SJSA1 (cell line): ENCODE results near the gene ELFN1. TPM values are rescaled to one million over a fixed set of nuclear protein-coding genes. Genes with fewer than 3 reads are reported as not detected.

Experiments used
- DNase-seq, 2 experiments: peaks; one replicate each; pipeline ENCODE4 v3.0.0-alpha.2; 2015 to 2020; ENCODE audit warnings: low spot score in 2 of 2, low read depth in 1 of 2
- H3K27ac ChIP-seq: fragments of 250-450 bp; sonication (Bioruptor Pico); 2 replicates; pipeline ENCODE4 v1.5.1; 2020; ENCODE audit warnings: mild to moderate bottlenecking, moderate library complexity
- H3K27me3 ChIP-seq: fragments of 250-450 bp; sonication (Bioruptor Pico); replicated peaks from 2 replicates; pipeline ENCODE4 v1.5.1; 2020; ENCODE audit warnings: mild to moderate bottlenecking, moderate library complexity
- H3K36me3 ChIP-seq: fragments of 250-450 bp; sonication (Bioruptor Pico); 2 replicates; pipeline ENCODE4 v1.5.1; 2020; ENCODE audit warnings: mild to moderate bottlenecking
- H3K4me1 ChIP-seq: fragments of 250-450 bp; sonication (Bioruptor Pico); replicated peaks from 2 replicates; pipeline ENCODE4 v1.6.1; 2021; ENCODE audit warnings: mild to moderate bottlenecking
- H3K4me3 ChIP-seq: fragments of 250-450 bp; sonication (Bioruptor Pico); 2 replicates; pipeline ENCODE4 v1.5.1; 2020; ENCODE audit warnings: mild to moderate bottlenecking
- H3K9me3 ChIP-seq: fragments of 250-450 bp; sonication (Bioruptor Pico); replicated peaks from 2 replicates; pipeline ENCODE4 v1.5.1; 2020; ENCODE audit warnings: mild to moderate bottlenecking
- total RNA-seq: library from RNA; depleted of rRNA; stranded (reverse); fragments of >200 nt; shearing (Covaris generic); gene quantifications from 2 replicates; pipeline ENCODE4 v1.2.3, GENCODE V29; 2014; rRNA removed

ELFN1 gene
- total RNA-seq, result not detected in 2 replicates

GRCh38 chr7:1669954-1670893, at the start of gene ELFN1:
TSS of gene ELFN1 (plus strand) at chr7:1670277. CDS start at chr7:1744597, 74,320 bp downstream.
- DNase-seq, result peak in 1 of 2 experiments; percentile 38
- no peak within 1 kb of the TSS for H3K27ac ChIP-seq
- peaks cover 15% of the 10 kb centered on the region for H3K4me1 ChIP-seq
- peaks cover 51% of the 10 kb centered on the region for H3K27me3 ChIP-seq
- no peak within 1 kb of the TSS for H3K4me3 ChIP-seq
- H3K9me3 ChIP-seq, result no peaks in the 10 kb centered on the region
- no peaks in the 10 kb centered on the region for H3K36me3 ChIP-seq

GRCh38 chr7:1620835-1621234, 49.2 kb upstream of the ELFN1 start:
- Histone ChIP-seq H3K4me3 (no peak overlapping the region), H3K4me1 (no peaks in the 10 kb centered on the region), H3K9me3 (no peaks in the 10 kb centered on the region), H3K27me3 (0 out of 2 replicates have a peak, but pooled peaks cover 7% of the 10 kb centered on the region), H3K27ac (no peak overlapping the region), H3K36me3 (no peaks in the 10 kb centered on the region)
- no peak for DNase-seq

- Histone ChIP-seq H3K4me3 (no peak overlapping the region), H3K36me3 (no peaks in the 10 kb centered on the region), H3K27ac (no peak overlapping the region), H3K4me1 (no peaks in the 10 kb centered on the region), H3K9me3 (0 out of 2 replicates have a peak, but pooled peaks cover 1% of the 10 kb centered on the region), H3K27me3 (0 out of 2 replicates have a peak, but pooled peaks cover 7% of the 10 kb centered on the region)
- DNase-seq, result no peak
These were observed 48.4 kb upstream of the ELFN1 start for GRCh38 chr7:1621718-1622117.

DNA sequence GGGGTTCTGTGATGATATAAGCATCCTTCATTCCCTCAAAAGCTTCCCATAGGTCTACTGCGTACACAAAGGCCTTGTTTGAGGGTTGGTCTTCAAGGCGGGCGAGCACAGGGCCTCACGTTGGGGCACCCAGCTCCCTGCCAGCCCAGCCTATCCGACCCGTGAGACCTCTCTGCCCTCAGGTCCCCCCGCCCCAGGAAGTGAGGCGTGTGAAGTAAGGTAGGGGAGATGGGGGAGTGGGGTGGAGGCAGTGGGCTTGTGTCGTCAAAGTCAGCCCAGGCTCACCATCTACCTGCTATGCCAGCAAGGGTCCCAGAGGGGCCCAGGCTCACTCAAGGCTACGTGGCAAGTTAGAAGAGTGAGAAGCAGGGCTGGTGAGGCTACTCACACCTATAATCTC, 47.6 kb upstream of the ELFN1 start:
- Histone ChIP-seq H3K4me1 (no peaks in the 10 kb centered on the region), H3K36me3 (no peaks in the 10 kb centered on the region), H3K27me3 (0 out of 2 replicates have a peak, but pooled peaks cover 7% of the 10 kb centered on the region), H3K4me3 (no peak overlapping the region), H3K27ac (no peak overlapping the region), H3K9me3 (0 out of 2 replicates have a peak, but pooled peaks cover 2% of the 10 kb centered on the region)
- no peak for DNase-seq

DNA sequence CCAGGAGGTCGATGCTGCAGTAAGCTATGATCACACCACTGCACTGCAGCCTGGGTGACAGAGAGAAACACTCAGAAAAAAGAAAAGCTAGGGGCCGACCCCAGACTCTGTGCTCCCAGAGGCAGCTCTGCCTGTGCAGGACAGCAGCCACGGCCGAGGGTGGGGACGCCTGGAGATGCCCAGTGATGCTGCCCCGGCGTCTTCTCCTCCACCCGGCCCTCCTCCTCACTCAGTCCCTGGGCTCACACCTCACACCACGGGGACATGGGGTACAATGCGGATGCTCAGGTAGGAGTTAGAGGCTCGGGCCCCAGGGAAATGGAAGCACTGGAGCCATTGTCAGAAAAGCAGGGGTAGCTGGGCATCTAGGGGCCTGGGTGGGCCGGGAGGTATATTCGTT, 46.3 kb upstream of the ELFN1 start:
- Histone ChIP-seq H3K27ac (no peak overlapping the region), H3K27me3 (0 out of 2 replicates have a peak, but pooled peaks cover 7% of the 10 kb centered on the region), H3K36me3 (no peaks in the 10 kb centered on the region), H3K9me3 (0 out of 2 replicates have a peak, but pooled peaks cover 2% of the 10 kb centered on the region), H3K4me1 (no peaks in the 10 kb centered on the region), H3K4me3 (no peak overlapping the region)
- DNase-seq, result no peak

DNA sequence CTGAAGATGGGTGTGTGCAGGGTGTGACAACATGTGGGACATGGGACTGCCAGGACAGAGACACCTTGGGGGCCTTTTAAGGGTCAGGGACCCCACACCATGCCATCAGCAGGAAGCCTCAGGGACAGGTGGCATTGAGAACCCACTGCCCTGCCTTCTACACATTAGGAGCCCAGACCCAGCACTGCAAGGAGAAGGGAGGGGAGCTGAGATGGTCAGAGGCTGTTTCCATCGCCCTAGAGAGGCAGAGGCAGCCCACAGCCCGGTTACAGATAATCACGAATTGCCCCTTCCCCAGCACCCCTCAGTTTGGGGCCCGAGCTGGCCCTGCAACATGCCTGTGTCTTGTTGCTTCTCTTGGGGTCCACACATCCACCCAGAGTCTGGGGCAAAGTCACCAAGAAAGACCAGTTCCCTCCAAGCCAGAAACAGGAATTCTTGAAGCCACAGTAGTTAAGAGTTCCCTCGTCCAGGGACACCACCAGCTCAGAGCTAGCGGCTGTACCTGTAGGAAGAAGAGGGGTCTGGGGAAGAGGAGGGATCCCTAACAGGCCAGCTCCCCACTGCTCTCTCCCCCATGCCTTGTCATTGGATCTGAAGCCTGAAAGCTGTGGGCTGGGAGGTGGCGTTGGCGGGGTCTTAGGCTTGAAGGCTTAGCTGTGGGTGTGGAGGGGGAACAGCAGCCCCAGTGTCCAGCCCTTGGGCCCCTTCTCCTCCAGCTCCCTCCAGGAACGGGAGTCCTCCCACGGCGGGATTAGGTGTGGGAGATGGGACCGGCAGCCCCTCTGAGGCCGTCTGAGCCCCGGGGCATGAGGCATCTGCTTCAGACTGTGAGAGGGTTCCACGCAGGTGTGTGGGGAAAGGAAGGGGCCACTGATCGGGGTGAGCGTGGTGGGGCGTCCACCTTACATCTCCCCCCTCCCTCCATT, 44.8 kb upstream of the ELFN1 start:
- Histone ChIP-seq H3K4me1 (no peaks in the 10 kb centered on the region), H3K27me3 (peaks cover 7% of the 10 kb centered on the region; the same call in 1 of the 2 replicates), H3K4me3 (no peak overlapping the region), H3K9me3 (peaks cover 2% of the 10 kb centered on the region; the same call in 1 of the 2 replicates), H3K27ac (no peak overlapping the region), H3K36me3 (no peaks in the 10 kb centered on the region)
- no peak for DNase-seq

- no peaks in the 10 kb centered on the region for H3K4me1 ChIP-seq
- H3K27me3 ChIP-seq, result no peaks in the 10 kb centered on the region; the same call in 1 of the 2 replicates
- peaks cover 2% of the 10 kb centered on the region; the same call in 1 of the 2 replicates for H3K9me3 ChIP-seq
- H3K36me3 ChIP-seq, result no peaks in the 10 kb centered on the region
- H3K4me3 ChIP-seq, result no peak overlapping the region
- no peak overlapping the region for H3K27ac ChIP-seq
- DNase-seq, result no peak
These were observed 43.3 kb upstream of the ELFN1 start for GRCh38 chr7:1626769-1627168.

- no peaks in the 10 kb centered on the region for H3K36me3 ChIP-seq
- no peaks in the 10 kb centered on the region; the same call in 1 of the 2 replicates for H3K27me3 ChIP-seq
- no peak overlapping the region for H3K4me3 ChIP-seq
- H3K27ac ChIP-seq, result no peak overlapping the region
- peaks cover 2% of the 10 kb centered on the region; the same call in 1 of the 2 replicates for H3K9me3 ChIP-seq
- no peaks in the 10 kb centered on the region for H3K4me1 ChIP-seq
- DNase-seq, result no peak
These were observed 39.3 kb upstream of the ELFN1 start for GRCh38 chr7:1630700-1631336.

- no peak overlapping the region for H3K27ac ChIP-seq
These were observed 38.4 kb upstream of the ELFN1 start for GRCh38 chr7:1631678-1632077.

GRCh38 chr7:1632506-1632905, 37.6 kb upstream of the ELFN1 start:
- Histone ChIP-seq H3K4me3 (no peak overlapping the region), H3K9me3 (no peaks in the 10 kb centered on the region; the same call in 1 of the 2 replicates), H3K4me1 (no peaks in the 10 kb centered on the region), H3K27me3 (no peaks in the 10 kb centered on the region; the same call in 1 of the 2 replicates), H3K36me3 (no peaks in the 10 kb centered on the region), H3K27ac (no peak overlapping the region)
- no peak for DNase-seq

More at GRCh38 chr7:1631678-1632077, 38.4 kb upstream of the ELFN1 start:
- Histone ChIP-seq H3K36me3 (no peaks in the 10 kb centered on the region), H3K9me3 (peaks cover 2% of the 10 kb centered on the region; the same call in 1 of the 2 replicates), H3K4me1 (no peaks in the 10 kb centered on the region), H3K27me3 (no peaks in the 10 kb centered on the region; the same call in 1 of the 2 replicates), H3K4me3 (no peak overlapping the region)
- DNase-seq, result no peak

DNA sequence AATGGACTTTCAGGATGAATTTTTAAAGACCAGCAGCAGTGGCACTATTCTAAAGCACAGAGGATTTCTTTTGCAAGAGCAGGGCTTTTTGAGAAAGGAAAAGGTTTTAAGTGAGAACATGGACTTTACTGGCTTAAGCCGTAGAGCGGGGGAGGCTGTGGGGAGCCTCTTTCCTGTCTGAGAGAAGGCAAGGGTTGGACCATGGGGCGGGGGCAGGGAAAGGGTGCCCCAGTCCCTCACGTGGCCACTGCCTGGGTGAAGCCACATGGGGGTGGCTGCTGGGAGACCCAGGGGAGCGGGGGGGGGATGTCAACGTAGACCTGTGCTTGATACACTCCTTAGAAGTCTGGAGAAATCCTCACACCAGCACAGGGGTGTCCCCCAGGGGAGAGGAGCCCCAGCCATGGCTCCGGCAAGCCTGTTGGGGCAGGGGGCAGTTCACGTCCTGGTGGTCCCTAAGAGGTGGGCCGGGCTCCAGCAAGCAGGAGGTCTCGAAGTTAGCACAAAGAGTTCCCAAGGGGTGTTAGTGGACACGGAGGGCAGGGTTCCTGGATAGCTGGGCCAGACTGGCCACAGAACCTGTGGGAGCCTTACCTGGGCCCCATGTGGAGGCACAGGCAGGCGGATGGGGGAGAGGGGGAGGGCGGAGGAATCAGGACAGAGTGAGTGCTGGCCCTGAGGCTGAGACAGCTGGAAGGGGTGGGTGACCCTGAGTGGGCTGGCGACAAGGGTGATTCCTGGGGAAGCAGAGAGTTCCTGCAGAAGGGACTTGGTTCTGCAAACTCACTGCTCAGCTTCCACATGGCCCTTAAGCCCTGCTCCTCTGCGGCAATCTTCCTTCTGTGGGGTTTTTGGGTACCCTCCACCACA, 36.9 kb upstream of the ELFN1 start:
- Histone ChIP-seq H3K36me3 (no peaks in the 10 kb centered on the region), H3K4me1 (no peaks in the 10 kb centered on the region), H3K9me3 (no peaks in the 10 kb centered on the region; the same call in 1 of the 2 replicates), H3K27me3 (no peaks in the 10 kb centered on the region; the same call in 1 of the 2 replicates), H3K4me3 (no peak overlapping the region), H3K27ac (no peak overlapping the region)
- DNase-seq, result no peak

DNA sequence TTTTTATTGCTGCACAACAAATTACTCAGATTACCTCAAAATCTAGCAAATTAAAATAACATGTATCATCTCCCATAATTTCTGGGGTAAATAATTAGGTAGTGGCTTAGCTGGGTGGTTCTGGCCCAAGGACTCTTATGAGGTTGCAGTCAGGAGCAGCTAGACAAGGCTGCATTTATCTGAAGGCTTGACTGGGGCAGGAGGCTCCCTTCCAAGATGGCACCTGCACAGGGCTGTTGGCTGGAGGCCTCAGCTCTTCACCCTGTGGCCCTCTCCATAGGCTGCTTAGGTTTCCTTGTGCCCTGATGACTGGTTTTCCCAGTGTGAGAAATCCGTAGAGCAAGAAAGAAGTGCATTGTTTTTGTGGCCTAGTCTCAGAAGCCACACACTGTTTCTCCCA, 34.7 kb upstream of the ELFN1 start:
- no peak overlapping the region for H3K4me3 ChIP-seq
- H3K36me3 ChIP-seq, result no peaks in the 10 kb centered on the region
- no peaks in the 10 kb centered on the region for H3K4me1 ChIP-seq
- no peak for DNase-seq
- no peak overlapping the region for H3K27ac ChIP-seq
- no peaks in the 10 kb centered on the region; the same call in 1 of the 2 replicates for H3K9me3 ChIP-seq
- H3K27me3 ChIP-seq, result no peaks in the 10 kb centered on the region
